Islet precursor cell (in vitro differentiated cells): Measurements from ENCODE around the gene GAL3ST1.

Experiments
- DNase-seq: peaks from one replicate; pipeline ENCODE4 v3.0.0-alpha.2; 2018

Gene GAL3ST1

GRCh38 chr22:30531651-30532608 lies 42.5 kb downstream of the GAL3ST1 start:
- DNase-seq, result no peak

- DNase-seq, result no peak
These were observed 47.8 kb downstream of the GAL3ST1 start for GRCh38 chr22:30526656-30527055.

- DNase-seq, result no peak
These were observed 50.6 kb downstream of the GAL3ST1 start for GRCh38 chr22:30523646-30524489.

- DNase-seq, result no peak
These were observed 52.9 kb downstream of the GAL3ST1 start for GRCh38 chr22:30521368-30522156.

- DNase-seq, result no peak
These were observed 54.5 kb downstream of the GAL3ST1 start for GRCh38 chr22:30519842-30520425.

- DNase-seq, result no peak
These were observed 57.7 kb downstream of the GAL3ST1 start for GRCh38 chr22:30516731-30517130.

- DNase-seq, result no peak
These were observed 58.2 kb downstream of the GAL3ST1 start for GRCh38 chr22:30516273-30516672.

- DNase-seq, result no peak
These were observed 60.2 kb downstream of the GAL3ST1 start for GRCh38 chr22:30514252-30514651.

- DNase-seq, result no peak
These were observed 61.0 kb downstream of the GAL3ST1 start for GRCh38 chr22:30513462-30513861.

GRCh38 chr22:30511911-30512310 lies 62.6 kb downstream of the GAL3ST1 start:
- DNase-seq, result no peak

GRCh38 chr22:30511109-30511508 lies 63.4 kb downstream of the GAL3ST1 start:
- no peak for DNase-seq

GRCh38 chr22:30508216-30508615 lies 66.2 kb downstream of the GAL3ST1 start:
- no peak for DNase-seq

- DNase-seq, result no peak
These were observed 66.8 kb downstream of the GAL3ST1 start for GRCh38 chr22:30507670-30508069.

- no peak for DNase-seq
These were observed 67.9 kb downstream of the GAL3ST1 start for GRCh38 chr22:30506507-30506968.
